ENCODE results near the gene JMJD1C. TPM values are rescaled to one million over a fixed set of nuclear protein-coding genes. Genes with fewer than 3 reads are reported as not detected.

The JMJD1C gene
- total RNA-seq, 1 experiment from 2014 or later, result 66.3 TPM

DNA sequence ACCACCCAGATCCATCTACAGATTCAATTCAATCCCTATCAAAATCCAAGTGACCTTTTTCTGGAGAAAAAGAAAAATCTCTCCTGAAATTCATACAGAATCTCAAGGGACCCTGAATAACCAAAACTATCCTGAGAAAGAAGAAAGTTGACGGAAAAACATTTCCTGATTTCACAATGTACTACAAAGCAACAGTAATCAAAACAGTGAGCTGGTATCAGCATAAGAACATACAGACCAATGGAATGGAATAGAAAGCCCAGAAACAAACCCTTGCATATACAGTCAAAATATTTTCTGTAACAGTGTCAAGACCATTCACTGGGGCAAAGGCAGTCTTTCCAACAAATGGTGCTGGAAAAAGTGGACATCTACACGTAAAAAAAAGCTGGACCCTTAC is 89.9 kb downstream of the JMJD1C start (continued):
- TF ChIP-seq ZBTB33 (IDR thresholded peaks at IDR 0.05; ENCODE audit: extremely low read depth, insufficient replicate concordance, low read length), result no peak
- no peak for TF ChIP-seq EZH2phosphoT487 (IDR thresholded peaks at IDR 0.05; ENCODE audit: borderline replicate concordance)
- no peak for TF ChIP-seq CBX3 (IDR thresholded peaks at IDR 0.05; ENCODE audit: low read depth)

DNA sequence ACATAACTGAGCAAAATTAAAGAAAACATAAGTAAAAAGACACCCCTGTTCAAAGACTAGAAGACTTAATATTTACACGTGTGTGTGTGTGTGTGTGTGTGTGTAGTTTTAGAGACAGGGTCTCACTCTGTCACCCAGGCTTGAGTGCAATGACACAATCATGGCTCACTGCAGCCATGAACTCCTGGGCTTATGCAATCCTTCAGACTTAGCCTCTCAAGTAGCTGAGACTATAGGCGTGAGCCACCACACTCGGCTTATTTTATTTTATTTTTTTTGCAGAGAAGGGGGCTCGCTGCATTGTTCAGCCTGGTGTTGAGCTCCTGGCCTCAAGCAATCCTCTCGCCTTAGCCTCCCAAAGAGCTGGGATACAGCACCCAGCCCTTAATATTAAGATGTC is 90.3 kb downstream of the JMJD1C start:
- no peak for ATAC-seq
- intact Hi-C loops (cut with micrococcal nuclease), result no loop called here
- no peak overlapping the region for H3K4me2 ChIP-seq (ENCODE audit: low read length)
- H3K9me2 ChIP-seq (ENCODE audit: insufficient read depth), result 0 out of 2 replicates have a peak, but pooled peaks cover 5% of the 10 kb centered on the region
- no peaks in the 10 kb centered on the region; the same call in 1 of the 2 replicates for H4K20me1 ChIP-seq (ENCODE audit: insufficient read depth)
- TF ChIP-seq CBX3 (IDR thresholded peaks at IDR 0.05; ENCODE audit: low read depth), result no peak
- TF ChIP-seq CEBPB (IDR thresholded peaks at IDR 0.05; ENCODE audit: low read depth), result 0 out of 2 replicates have a peak, but pooled peaks have one; percentile 23
- H3K27ac ChIP-seq (ENCODE audit: low read depth, low read length), result no peak overlapping the region
- H3K9me3 ChIP-seq (ENCODE audit: control insufficient read depth in 1 of 2, insufficient read depth in 1 of 2, low read depth in 1 of 2, low read length in 2 of 2), result no peaks in the 10 kb centered on the region
- no peaks in the 10 kb centered on the region for H3K36me3 ChIP-seq (ENCODE audit: control insufficient read depth in 1 of 2, insufficient read depth in 2 of 2, low read length in 2 of 2)
- H3K9ac ChIP-seq (ENCODE audit: low read length), result no peak overlapping the region
- no peaks in the 10 kb centered on the region for H3K27me3 ChIP-seq (ENCODE audit: insufficient read depth, low read length)
- ChIA-PET POLR2A (no interaction called here), CTCF (no interaction called here), RAD21 (ENCODE audit: low non-redundant PET in 1 of 2, low total read pairs in 2 of 2, uncharacterized antibody in 2 of 2, unreplicated experiment in 2 of 2) (interaction anchor here in 1 of 2 experiments (0.6 kb wide), 1 partner anchor 113 kb away, joined by 3 read pairs; no protein-coding TSS in a partner anchor)
- no peak for DNase-seq (ENCODE audit: low read depth, low spot score)
- peaks cover 52% of the 10 kb centered on the region for H3K79me2 ChIP-seq (ENCODE audit: insufficient read depth, low read length)
- no peak overlapping the region for H2AFZ ChIP-seq (ENCODE audit: low read depth, low read length, poor library complexity, severe bottlenecking)
- no peaks in the 10 kb centered on the region for H3K4me1 ChIP-seq (ENCODE audit: control insufficient read depth in 1 of 2, insufficient read depth in 2 of 2, low read length in 2 of 2)
- no peak overlapping the region for H3K4me3 ChIP-seq (replicated peaks in 1 of 2; ENCODE audit: low read depth in 1 of 2, low read length in 2 of 2)
- no TSS peak for BruUV-seq (replicated peaks)

DNA sequence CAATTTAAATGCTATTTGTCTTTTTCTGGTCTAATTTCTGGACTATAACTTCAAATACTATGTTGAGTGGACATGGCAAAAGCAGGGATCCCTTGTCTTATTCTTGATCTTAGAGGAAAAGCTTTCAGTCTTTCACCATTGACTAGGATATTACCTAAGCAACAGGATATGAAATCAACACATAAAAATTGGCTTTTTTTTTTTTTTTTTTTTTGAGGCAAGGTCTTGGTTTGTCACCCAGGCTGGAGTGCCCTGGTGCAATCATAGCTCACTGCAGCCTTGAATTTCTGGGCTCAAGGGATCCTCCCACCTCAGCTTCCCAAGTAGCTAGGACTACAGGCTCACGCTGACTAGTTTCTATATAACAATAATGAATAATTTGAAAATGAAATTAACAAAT is 90.8 kb downstream of the JMJD1C start:
- Histone ChIP-seq H3K4me2 (ENCODE audit: low read length) (no peak overlapping the region), H3K79me2 (ENCODE audit: insufficient read depth, low read length) (peaks cover 57% of the 10 kb centered on the region), H3K4me3 (replicated peaks in 1 of 2; ENCODE audit: low read depth in 1 of 2, low read length in 2 of 2) (no peak overlapping the region), H3K27me3 (ENCODE audit: insufficient read depth, low read length) (no peaks in the 10 kb centered on the region), H3K4me1 (ENCODE audit: control insufficient read depth in 1 of 2, insufficient read depth in 2 of 2, low read length in 2 of 2) (no peaks in the 10 kb centered on the region), H3K36me3 (ENCODE audit: control insufficient read depth in 1 of 2, insufficient read depth in 2 of 2, low read length in 2 of 2) (no peaks in the 10 kb centered on the region), H3K9me2 (ENCODE audit: insufficient read depth) (0 out of 2 replicates have a peak, but pooled peaks cover 5% of the 10 kb centered on the region), H4K20me1 (ENCODE audit: insufficient read depth) (no peaks in the 10 kb centered on the region), H2AFZ (ENCODE audit: low read depth, low read length, poor library complexity, severe bottlenecking) (no peak overlapping the region), H3K27ac (ENCODE audit: low read depth, low read length) (no peak overlapping the region), H3K9me3 (ENCODE audit: control insufficient read depth in 1 of 2, insufficient read depth in 1 of 2, low read depth in 1 of 2, low read length in 2 of 2) (no peaks in the 10 kb centered on the region), H3K9ac (ENCODE audit: low read length) (no peak overlapping the region)
- ChIA-PET CTCF (no interaction called here), RAD21 (ENCODE audit: low non-redundant PET in 1 of 2, low total read pairs in 2 of 2, uncharacterized antibody in 2 of 2, unreplicated experiment in 2 of 2) (no interaction called here), POLR2A (no interaction called here)
- ATAC-seq, result no peak
- intact Hi-C loops (cut with micrococcal nuclease), result no loop called here
- no TSS peak for BruUV-seq (replicated peaks)
- no peak for DNase-seq (ENCODE audit: low read depth, low spot score)
- TF ChIP-seq ELF1 (IDR thresholded peaks at IDR 0.05; ENCODE audit: borderline replicate concordance, low read depth) (no peak), EZH2phosphoT487 (IDR thresholded peaks at IDR 0.05; ENCODE audit: borderline replicate concordance) (no peak), TCF7L2 (IDR thresholded peaks at IDR 0.05; ENCODE audit: borderline replicate concordance, extremely low read depth, insufficient read depth, insufficient read length) (no peak), ZBTB33 (IDR thresholded peaks at IDR 0.05; ENCODE audit: extremely low read depth, insufficient replicate concordance, low read length) (no peak), YY1 (IDR thresholded peaks at IDR 0.05; ENCODE audit: extremely low read depth, insufficient replicate concordance, low read depth, low read length) (no peak), POLR2A (IDR thresholded peaks at IDR 0.05; ENCODE audit: borderline replicate concordance, extremely low read depth, insufficient read depth, insufficient read length) (no peak), SP1 (IDR thresholded peaks at IDR 0.05; ENCODE audit: low read depth) (no peak), ZNF274 (IDR thresholded peaks at IDR 0.05; ENCODE audit: low read depth, low read length) (no peak), CEBPB (IDR thresholded peaks at IDR 0.05; ENCODE audit: low read depth) (no peak), EZH2 (IDR thresholded peaks at IDR 0.05) (no peak)
- TF ChIP-seq, protein P1, sequence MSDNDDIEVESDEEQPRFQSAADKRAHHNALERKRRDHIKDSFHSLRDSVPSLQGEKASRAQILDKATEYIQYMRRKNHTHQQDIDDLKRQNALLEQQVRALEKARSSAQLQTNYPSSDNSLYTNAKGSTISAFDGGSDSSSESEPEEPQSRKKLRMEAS (IDR thresholded peaks at IDR 0.05), result no peak

Measured in HCT116 (cell line).